Endothelial cell of umbilical vein (primary cell): ENCODE results near the gene ITGA6.

ENCODE experiments used
- EZH2 ChIP-seq: IDR thresholded peaks from 2 replicates; pipeline ENCODE4 v1.6.1; 2012; ENCODE audit warnings: borderline replicate concordance, low read depth, mild to moderate bottlenecking, moderate library complexity, low read length, inconsistent platforms; ENCODE audit not compliant: severe bottlenecking
- FOS ChIP-seq: IDR thresholded peaks from 2 replicates; pipeline ENCODE4 v1.6.1; 2011; ENCODE audit warnings: mild to moderate bottlenecking, low read length, moderate library complexity, borderline replicate concordance; ENCODE audit not compliant: insufficient read depth
- JUN ChIP-seq: IDR thresholded peaks from 2 replicates; pipeline ENCODE4 v1.6.1; 2011; ENCODE audit warnings: borderline replicate concordance, low read depth; ENCODE audit not compliant: insufficient read length, insufficient read depth
- MYC ChIP-seq: IDR thresholded peaks from one replicate; pipeline ENCODE4 v1.6.1; 2011; ENCODE audit warnings: mild to moderate bottlenecking, low read depth, low read length
- POLR2A ChIP-seq: IDR thresholded peaks from 2 replicates; pipeline ENCODE4 v1.6.1; 2012; ENCODE audit warnings: low read depth, mild to moderate bottlenecking, control low read depth, low read length
- POLR2AphosphoS5 ChIP-seq: IDR thresholded peaks from 2 replicates; pipeline ENCODE4 v1.6.1; 2012; ENCODE audit warnings: low read depth, mild to moderate bottlenecking, control low read depth, low read length, moderate library complexity; ENCODE audit not compliant: insufficient read depth
- TF ChIP-seq, protein P1 (sequence below), 2 donors: IDR thresholded peaks; 1 replicate in 1 of 2; 2 replicates in 1 of 2; pipeline ENCODE4 v1.5.1; 2011; ENCODE audit warnings: low read length in 2 of 2, mild to moderate bottlenecking in 2 of 2, moderate library complexity in 2 of 2, control low read depth in 1 of 2, inconsistent platforms in 1 of 2, low read depth in 1 of 2; ENCODE audit not compliant: insufficient read depth in 1 of 2; ENCODE audit errors: extremely low read depth in 1 of 2
- TF ChIP-seq, protein P2 (sequence below): IDR thresholded peaks from 2 replicates; pipeline ENCODE4 v1.6.1; 2011; ENCODE audit not compliant: insufficient read depth, insufficient read length

DNA sequence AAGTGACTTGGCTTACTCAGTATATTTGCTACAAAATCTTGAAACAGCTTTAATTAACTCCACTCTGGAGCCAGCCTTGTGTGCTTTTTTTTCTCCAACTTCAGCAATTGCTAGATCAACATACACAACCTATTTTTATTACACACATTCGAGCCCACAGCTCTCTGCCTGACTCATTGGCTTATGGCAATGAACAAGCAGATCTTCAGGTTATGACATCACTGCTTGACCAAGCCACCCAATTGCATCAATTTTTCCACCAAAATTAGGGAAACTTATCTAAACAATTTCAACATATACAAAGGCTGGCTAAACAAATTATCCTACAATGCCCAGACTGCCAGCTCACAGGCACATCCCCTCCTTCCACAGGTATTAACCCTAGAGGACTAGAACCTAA lies 88.9 kb downstream of the ITGA6 start:
- TF ChIP-seq, protein P1, sequence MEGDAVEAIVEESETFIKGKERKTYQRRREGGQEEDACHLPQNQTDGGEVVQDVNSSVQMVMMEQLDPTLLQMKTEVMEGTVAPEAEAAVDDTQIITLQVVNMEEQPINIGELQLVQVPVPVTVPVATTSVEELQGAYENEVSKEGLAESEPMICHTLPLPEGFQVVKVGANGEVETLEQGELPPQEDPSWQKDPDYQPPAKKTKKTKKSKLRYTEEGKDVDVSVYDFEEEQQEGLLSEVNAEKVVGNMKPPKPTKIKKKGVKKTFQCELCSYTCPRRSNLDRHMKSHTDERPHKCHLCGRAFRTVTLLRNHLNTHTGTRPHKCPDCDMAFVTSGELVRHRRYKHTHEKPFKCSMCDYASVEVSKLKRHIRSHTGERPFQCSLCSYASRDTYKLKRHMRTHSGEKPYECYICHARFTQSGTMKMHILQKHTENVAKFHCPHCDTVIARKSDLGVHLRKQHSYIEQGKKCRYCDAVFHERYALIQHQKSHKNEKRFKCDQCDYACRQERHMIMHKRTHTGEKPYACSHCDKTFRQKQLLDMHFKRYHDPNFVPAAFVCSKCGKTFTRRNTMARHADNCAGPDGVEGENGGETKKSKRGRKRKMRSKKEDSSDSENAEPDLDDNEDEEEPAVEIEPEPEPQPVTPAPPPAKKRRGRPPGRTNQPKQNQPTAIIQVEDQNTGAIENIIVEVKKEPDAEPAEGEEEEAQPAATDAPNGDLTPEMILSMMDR (IDR thresholded peaks at IDR 0.05; ENCODE audit: extremely low read depth in 1 of 2, insufficient read depth in 1 of 2, low read depth in 1 of 2, low read length in 2 of 2), result no peak
- TF ChIP-seq EZH2 (no peak), POLR2A (no peak), POLR2AphosphoS5 (no peak), FOS (no peak), JUN (no peak), MYC (no peak)
- TF ChIP-seq, protein P2, sequence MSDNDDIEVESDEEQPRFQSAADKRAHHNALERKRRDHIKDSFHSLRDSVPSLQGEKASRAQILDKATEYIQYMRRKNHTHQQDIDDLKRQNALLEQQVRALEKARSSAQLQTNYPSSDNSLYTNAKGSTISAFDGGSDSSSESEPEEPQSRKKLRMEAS, result no peak
